ENCODE data around the gene C22orf31. TPM values are rescaled to one million over a fixed set of nuclear protein-coding genes. Genes with fewer than 3 reads are reported as not detected.
"Not testable (repeated sequence)": the region's sequence is repeated elsewhere in the genome, so short reads cannot be mapped to it uniquely, and the experiment has no call there.

C22orf31 gene
- total RNA-seq, 4 donors from 2014 or later, result not detected

GRCh38 chr22:29090039-29090438, 28.4 kb upstream of the C22orf31 start:
- H3K36me3 ChIP-seq, result peaks cover 0 to 3% (median 2%) of the 10 kb centered on the region in 4 donors
- no peak overlapping the region for H3K27ac ChIP-seq (replicated peaks in 1 of 4)
- no peak overlapping the region for H3K4me3 ChIP-seq
- 87% methylated on average over 3 of the region's 3 CpGs for WGBS
- H3K9me3 ChIP-seq, result no peaks in the 10 kb centered on the region
- intact Hi-C loops (cut with DNase I), result no loop called here
- TF ChIP-seq POLR2A (IDR thresholded peaks at IDR 0.05; ENCODE audit: low read depth), result no peak
- no peak for TF ChIP-seq POLR2AphosphoS5 (IDR thresholded peaks at IDR 0.05)
- no peak for TF ChIP-seq CTCF (IDR thresholded peaks at IDR 0.05)
- no peak for TF ChIP-seq EP300 (IDR thresholded peaks at IDR 0.05)
- no peak for DNase-seq (ENCODE audit: extremely low spot score)
- no peaks in the 10 kb centered on the region for H3K27me3 ChIP-seq
- H3K4me1 ChIP-seq, result peaks cover 12 to 25% (median 21%) of the 10 kb centered on the region in 4 donors

GRCh38 chr22:29089507-29089906, 27.9 kb upstream of the C22orf31 start:
- no peaks in the 10 kb centered on the region for H3K9me3 ChIP-seq
- intact Hi-C loops (cut with DNase I), result no loop called here
- WGBS, result 75% methylated on average over 3 of the region's 3 CpGs
- no peak for DNase-seq (ENCODE audit: extremely low spot score)
- no peaks in the 10 kb centered on the region for H3K36me3 ChIP-seq
- H3K4me3 ChIP-seq, result no peak overlapping the region
- no peaks in the 10 kb centered on the region for H3K27me3 ChIP-seq
- TF ChIP-seq POLR2A (IDR thresholded peaks at IDR 0.05; ENCODE audit: low read depth) (no peak), CTCF (IDR thresholded peaks at IDR 0.05) (no peak)
- H3K4me1 ChIP-seq, result peaks cover 12 to 25% (median 21%) of the 10 kb centered on the region in 4 donors
- H3K27ac ChIP-seq (replicated peaks in 1 of 4), result no peak overlapping the region

- WGBS, result 94% methylated on average over 3 of the region's 3 CpGs
- Histone ChIP-seq H3K9me3 (no peaks in the 10 kb centered on the region), H3K4me3 (no peak overlapping the region), H3K4me1 (peaks cover 11 to 22% (median 16%) of the 10 kb centered on the region in 4 donors), H3K27ac (replicated peaks in 1 of 4) (no peak overlapping the region), H3K36me3 (no peaks in the 10 kb centered on the region), H3K27me3 (no peaks in the 10 kb centered on the region)
- intact Hi-C loops (cut with DNase I), result no loop called here
- TF ChIP-seq EP300 (IDR thresholded peaks at IDR 0.05) (no peak), CTCF (IDR thresholded peaks at IDR 0.05) (no peak), POLR2A (IDR thresholded peaks at IDR 0.05; ENCODE audit: low read depth) (no peak), POLR2AphosphoS5 (IDR thresholded peaks at IDR 0.05) (no peak)
- no peak for DNase-seq (ENCODE audit: extremely low spot score)
Measured at GRCh38 chr22:29088809-29089208, 27.2 kb upstream of the C22orf31 start.

- H3K4me1 ChIP-seq, result peaks cover under 1 to 10% (median 5%) of the 10 kb centered on the region in 4 donors
- no peaks in the 10 kb centered on the region for H3K9me3 ChIP-seq
- no peaks in the 10 kb centered on the region for H3K36me3 ChIP-seq
- no peak for DNase-seq (ENCODE audit: extremely low spot score)
- no peak for TF ChIP-seq POLR2AphosphoS5 (IDR thresholded peaks at IDR 0.05)
- WGBS, result 91% methylated on average over 2 of the region's 2 CpGs
- H3K4me3 ChIP-seq, result no peak overlapping the region
- H3K27me3 ChIP-seq, result no peaks in the 10 kb centered on the region
- H3K27ac ChIP-seq (replicated peaks in 1 of 4), result no peak overlapping the region
- intact Hi-C loops (cut with DNase I), result no loop called here
Measured at GRCh38 chr22:29087012-29087411, 25.4 kb upstream of the C22orf31 start.

GRCh38 chr22:29083933-29084591, 22.4 kb upstream of the C22orf31 start:
- Histone ChIP-seq H3K27ac (replicated peaks in 1 of 4) (no peak overlapping the region), H3K4me1 (peaks cover 7 to 23% (median 16%) of the 10 kb centered on the region in 4 donors), H3K4me3 (no peak overlapping the region), H3K9me3 (no peaks in the 10 kb centered on the region), H3K36me3 (no peaks in the 10 kb centered on the region), H3K27me3 (no peaks in the 10 kb centered on the region)
- no peak for DNase-seq (ENCODE audit: extremely low spot score)
- TF ChIP-seq POLR2AphosphoS5 (IDR thresholded peaks at IDR 0.05), result no peak
- no peak for TF ChIP-seq EP300 (IDR thresholded peaks at IDR 0.05)
- no peak for TF ChIP-seq POLR2A (IDR thresholded peaks at IDR 0.05; ENCODE audit: low read depth)
- TF ChIP-seq CTCF (IDR thresholded peaks at IDR 0.05), result no peak
- intact Hi-C loops (cut with DNase I), result no loop called here
- 51% methylated on average over 4 of the region's 5 CpGs for WGBS

GRCh38 chr22:29083576-29083932, 21.9 kb upstream of the C22orf31 start:
- Histone ChIP-seq H3K27ac (replicated peaks in 1 of 4) (peak overlapping the region in 1 of 4 donors; percentile 8), H3K4me1 (peaks cover 10 to 23% (median 16%) of the 10 kb centered on the region in 4 donors)
- H3K36me3 ChIP-seq; H3K4me3 ChIP-seq; DNase-seq (ENCODE audit: extremely low spot score); H3K9me3 ChIP-seq; H3K27me3 ChIP-seq; intact Hi-C loops (cut with DNase I): not testable (repeated sequence)
- 83% methylated on average over 7 of the region's 7 CpGs for WGBS
